HL-60/S4 (cell line): ENCODE data around the gene RHOB.
"Not testable (repeated sequence)": the region's sequence is repeated elsewhere in the genome, so short reads cannot be mapped to it uniquely, and the experiment has no call there.

Experiments used
- in situ Hi-C: fragments of 300-500 bp; cut with MboI; formaldehyde crosslinking; loops from 2 replicates; pipeline ENCODE4 v1.14.3; 2022; ENCODE audit warnings: low sequenced_read_pairs

The RHOB gene

DNA sequence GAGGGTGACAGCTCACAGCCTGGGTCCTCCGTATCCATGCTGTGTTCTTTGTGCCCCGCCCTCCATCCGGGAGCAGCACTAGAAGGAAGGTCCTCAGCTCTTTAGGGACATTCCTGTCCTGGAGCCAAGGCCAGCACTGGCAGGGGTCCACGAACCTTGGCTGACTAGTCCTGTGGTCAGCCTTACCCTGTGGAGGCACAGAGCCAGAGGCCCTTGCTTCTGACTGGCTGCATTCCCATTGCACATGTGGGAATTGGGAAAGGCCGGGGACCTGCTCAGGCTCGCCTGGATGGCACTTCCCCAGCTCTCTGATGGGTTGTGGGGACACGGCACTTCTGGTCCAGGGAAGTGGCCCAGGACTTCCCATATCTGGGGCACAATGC is 24.9 kb upstream of the RHOB start:
- in situ Hi-C loops = no loop called here

DNA sequence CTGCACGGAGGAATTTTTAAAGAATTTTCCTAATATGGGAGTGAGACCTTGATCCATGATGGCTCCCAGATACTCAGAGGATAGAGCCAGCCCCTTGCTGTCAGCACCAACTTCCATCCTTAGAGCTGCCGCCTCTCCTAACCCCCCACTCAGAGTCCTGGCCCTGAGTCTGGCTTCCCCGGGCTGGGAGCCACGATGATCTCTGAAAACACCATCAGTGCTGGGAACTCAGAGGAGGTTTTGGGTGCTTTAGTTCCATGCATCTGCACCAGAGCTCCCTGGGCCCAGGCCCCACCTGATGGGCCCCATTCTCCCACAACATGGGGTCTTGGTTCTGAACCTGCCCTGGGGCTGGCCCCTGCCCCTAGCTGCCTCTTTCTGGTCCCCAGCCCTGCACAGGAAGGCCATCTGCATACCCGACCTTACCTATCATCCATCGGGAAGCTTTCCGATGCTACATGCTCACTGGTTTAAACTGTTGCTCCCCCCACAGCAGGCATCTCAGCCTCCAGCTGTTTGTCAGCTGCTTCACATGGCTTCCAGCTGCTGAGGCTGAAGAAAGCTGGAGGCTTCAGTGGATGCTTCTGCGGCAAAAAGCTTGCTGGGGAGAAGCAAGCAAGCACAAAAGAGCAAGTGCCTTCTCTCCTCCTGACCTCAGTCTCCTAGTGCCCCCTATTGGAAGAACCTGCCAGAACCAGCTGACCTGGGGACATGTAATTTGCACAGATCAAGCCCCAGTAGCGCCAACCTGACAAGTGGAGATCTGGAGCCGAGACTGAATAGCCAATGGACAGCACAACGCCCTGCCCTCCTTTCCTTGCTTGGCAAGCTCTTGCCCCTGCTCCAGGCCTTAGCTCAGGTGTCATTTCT is 24.2 kb upstream of the RHOB start:
- in situ Hi-C loops = no loop called here

DNA sequence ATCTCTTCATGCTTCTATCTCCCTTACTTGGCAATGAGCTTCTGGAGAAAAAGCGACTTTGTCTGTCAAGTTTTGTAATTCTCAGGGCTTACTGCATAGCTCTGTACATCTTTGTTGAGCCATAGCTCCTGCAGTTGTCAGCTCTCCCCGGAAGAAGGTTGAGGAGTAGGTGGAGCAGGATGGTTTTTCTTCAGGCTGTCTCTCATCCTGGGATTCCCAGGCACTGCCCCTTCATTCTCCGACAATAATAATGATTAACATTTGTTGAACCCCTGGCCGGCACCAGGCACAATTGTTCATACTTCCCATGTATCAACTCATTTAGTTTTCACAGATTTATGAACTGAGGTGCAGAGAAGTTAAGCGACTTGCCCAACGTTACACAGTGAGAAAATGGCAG is 23.5 kb upstream of the RHOB start:
- in situ Hi-C loops = no loop called here

DNA sequence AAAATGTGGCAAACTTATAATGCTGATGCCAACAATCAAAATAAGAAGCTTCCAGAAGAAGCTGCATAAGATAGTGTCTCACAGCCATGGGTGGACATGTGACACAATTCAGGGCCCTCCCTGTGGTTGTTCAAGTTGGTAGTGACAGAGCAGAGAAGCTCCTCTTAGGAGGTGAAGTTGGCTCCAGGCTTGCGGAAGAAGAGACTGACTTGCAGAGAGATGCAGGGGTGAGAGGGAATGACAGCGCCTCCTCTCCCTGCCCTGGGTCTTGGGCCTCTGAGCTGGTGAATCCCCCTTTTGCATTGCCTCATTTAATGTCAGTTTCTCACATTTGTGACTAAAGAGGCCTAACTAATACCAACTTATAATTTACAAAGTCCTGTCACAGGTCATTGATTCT is 23.0 kb upstream of the RHOB start:
- in situ Hi-C loops = no loop called here

DNA sequence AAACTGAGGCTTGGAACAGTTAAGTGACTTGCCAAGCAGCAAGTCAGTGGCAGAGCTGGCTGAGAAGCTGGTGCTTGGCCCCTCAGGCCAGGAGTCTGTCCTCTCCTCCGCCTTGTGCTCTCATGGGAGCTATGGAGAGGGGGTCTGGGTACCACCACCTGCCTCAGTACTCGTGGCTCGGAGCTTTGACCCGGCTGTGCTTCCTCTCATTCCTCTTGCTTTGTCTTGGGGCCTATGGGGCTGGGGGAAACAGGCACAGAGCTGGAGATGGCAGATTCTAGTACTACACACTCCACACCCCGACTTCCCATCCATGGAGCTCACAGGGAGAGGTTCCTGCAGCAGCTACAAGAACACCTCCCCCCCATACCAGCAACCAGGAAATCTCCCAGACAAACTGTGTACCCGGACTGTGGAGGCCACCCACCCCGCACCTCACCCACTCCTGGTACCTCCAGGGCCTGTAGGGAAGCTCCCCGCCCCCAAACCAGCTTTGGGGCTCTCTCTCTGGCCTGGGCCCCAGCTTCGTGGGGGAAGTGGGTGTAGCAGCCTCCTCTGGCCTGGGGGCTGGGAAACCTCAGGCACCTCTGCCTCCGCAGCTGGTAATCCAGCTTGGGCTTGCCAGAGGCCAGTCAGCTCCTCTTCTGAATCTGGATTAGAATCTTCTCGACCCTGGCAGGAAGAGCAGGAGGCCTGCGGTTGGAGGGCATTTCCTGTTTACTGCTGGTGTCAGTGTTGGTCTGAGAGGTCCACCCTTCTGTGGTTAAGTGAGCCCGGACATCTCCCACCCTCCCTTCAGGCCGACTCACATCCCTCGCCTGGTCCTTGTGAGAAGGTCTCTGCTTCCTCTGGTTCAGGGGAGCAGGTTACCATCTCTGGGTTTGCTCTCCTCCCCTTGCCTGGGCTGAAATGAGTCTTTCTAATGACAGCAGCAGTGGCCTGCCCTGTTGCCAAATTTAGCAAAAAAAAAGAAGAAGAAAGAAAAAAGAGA is 22.3 kb upstream of the RHOB start:
- in situ Hi-C loops = no loop called here

DNA sequence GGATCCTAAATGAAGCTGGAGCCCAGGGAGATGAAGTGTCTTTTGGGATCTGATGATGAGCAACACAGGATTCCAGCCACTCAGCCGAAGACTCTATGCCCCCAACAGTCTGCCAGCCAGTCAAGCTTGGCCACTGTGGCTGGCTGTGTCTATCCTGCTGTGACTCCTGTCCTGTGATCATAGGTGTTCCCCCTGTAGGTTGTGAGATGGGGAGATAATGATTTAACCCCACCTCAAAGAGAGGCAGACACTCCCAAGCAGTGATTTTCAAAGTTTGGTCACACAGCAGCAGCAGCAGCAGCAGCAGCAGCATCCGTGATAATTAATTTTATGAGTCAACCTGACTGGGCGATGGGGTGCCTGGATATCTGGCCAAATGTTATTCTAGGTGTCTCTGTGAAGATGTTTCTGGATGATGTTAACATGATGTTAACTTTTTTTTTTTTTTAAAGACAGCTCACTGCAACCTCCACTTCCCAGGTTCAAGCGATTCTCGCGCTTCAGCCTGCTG is 21.4 kb upstream of the RHOB start:
- in situ Hi-C loops = no loop called here

DNA sequence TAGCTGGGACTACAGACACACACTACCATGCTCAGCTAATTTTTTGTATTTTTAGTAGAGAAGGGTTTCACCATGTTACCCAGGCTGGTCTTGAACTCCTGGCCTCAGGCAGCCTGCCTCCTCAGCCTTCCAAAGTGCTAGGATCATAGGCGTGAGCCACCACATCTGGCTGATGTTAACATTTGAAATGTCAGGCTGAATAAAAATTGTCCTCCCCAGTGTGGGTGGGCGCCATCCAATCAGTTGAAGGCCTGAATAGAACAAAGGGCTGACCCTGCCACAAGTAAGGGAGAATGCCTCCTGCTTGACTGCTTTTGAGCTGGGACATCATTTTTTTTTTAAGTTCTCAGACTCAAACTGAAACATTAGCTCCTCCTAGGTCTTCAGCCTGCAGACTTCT is 21.0 kb upstream of the RHOB start:
- in situ Hi-C loops = no loop called here

DNA sequence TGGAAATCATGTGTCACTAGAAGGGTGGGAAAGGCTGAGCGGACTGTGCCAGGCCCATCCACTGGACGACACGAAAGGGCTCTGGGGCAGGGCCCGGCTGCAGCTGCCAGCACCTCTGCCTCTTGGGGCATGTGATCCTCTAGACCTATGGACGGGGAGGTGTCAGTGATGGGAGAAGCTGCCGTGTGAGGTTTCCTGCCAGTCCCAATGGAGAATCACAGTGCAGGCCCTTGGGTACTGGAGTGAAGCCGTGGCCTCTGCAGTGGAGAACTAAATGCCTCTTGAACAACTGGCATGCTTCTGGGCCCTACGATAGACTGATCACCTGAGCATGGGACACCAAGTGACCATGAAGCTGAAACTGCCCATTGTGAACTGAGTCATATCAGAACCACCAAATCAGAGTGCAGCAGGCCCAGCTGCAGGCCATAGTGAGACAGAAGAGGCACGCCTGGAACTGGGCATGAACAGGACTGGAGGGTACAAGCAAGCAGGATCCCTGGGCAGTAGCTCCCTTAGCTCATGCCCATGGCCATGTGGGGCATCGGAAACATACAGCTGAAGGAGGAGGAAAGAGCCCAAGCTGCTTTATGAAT is 18.8 kb upstream of the RHOB start:
- in situ Hi-C loops = no loop called here

DNA sequence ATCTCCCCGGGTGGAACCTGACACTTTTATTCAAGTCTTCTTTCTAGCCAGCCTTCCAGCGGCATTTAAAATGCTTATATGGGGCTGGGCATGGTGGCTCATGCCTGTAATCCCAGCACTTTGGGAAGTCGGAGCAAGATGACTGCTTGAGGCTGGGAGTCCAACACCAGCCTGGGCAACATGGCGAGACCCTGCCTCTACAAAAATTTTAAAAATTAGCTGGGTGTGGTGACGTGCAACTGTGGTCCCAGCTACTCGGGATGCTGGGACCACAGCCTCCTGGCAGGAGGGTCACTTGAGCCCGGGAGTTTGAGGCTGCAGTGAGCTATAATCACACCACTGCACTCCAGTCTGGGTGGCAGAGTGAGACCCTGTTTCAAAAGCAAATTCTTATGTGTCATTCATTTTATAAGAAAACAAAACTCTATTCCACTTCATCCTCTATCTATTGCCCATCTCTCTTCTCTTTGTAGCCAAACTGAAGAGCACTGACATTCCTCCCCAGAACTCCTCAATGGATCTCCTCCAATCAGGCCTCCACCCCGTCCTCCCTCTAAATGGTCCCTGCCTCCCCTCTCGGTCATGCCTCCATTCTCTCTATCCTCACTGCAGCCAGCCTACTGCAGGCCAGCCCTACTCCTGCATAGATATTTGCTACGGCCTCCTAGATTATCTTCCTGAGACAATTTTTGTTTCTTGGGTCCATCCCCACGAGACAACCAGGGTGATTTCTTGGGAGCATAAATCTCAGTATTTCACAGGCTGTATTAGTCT is 18.0 kb upstream of the RHOB start:
- in situ Hi-C loops = no loop called here

DNA sequence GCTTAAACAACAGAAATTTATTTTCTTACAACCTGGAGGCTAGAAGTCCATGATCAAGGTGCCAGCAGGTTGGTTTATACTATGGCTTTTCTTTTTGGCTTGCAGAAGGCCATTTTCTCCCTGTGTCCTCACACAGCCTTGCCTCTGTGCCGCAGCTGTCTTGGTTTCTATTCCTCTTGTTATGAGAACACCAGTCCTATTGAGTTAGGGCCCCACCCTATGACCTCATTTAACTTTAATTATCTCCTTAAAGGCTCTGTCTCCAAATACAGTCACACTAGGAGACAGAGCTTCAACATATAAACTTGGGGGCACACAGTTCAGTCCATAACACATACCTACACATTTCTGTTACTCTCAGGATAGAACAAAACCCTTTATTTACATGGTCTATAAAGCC is 17.3 kb upstream of the RHOB start:
- in situ Hi-C loops = no loop called here

DNA sequence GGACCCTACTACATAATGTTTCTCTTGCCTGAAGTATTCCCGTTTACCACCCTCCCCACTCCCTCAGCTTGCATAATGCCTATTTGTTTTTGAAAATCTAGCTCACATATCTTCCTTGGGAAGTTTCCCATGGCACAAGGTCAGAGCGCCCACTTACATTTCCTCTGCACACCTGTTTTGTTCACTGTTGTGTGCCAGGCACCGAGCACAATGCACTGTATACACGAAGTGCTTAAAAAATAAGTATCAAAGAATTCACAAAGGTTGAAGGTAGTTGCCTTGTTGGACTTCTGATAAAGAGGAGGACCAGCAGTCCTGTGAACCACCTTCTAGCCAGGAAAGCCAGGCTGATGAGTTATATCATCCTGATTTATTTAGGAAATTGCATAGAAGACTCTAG is 16.8 kb upstream of the RHOB start:
- in situ Hi-C loops = no loop called here

DNA sequence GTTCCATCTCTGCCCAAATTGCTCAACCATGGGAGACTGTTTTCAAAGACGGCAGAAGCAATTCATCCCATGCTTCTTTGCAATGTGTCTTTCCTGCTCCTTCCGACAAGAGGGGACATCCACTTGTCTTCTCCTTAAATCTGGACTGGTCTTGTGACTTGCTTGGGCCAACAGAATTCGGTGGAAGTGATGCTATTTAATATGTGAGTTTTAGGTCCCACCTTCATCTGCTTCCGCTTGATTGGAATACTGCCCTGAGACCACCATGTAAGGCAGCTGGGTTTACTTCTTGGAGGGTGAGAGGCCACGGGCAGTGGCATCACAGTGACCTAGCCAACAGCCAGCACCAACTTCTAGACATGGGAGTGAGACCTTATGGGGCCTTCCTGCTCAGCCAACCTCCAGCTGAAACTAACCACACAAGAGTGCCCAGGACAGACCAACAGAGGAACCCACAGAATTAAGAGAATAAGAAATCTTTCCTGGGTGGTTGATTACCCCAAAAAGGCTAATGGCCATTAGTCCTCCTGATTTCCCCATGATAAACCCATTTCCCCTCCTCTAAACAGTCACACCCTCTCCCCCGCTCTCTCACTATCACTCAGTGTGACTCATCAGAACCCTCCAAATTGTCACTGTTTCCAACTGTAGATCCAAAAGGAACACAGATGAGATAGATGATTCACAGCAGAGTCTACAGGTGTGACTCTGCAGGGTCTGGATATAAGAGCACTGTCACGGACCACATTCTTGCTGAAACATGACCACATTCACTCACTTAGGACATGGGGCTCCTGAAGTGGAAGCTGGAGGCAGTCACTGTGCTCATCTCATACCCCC is 16.2 kb upstream of the RHOB start:
- in situ Hi-C loops = no loop called here

DNA sequence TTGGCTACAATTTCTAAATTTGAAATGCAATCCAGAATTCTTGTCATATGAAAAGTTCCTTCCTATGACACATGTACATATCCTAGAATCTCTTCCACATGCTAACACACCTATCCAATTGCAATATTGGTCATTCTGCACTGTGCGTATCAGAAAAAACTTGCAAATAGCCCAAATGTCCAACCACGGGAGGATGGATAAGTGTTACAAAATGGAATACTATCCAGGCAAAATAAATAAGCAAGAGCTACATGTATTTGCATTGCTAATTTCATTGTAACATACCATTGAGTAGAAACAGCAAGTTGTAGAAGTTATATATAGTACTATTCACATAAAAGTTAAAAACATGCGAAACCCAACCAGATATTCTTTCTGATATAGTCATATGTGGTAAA is 15.6 kb upstream of the RHOB start:
- in situ Hi-C loops = no loop called here

DNA sequence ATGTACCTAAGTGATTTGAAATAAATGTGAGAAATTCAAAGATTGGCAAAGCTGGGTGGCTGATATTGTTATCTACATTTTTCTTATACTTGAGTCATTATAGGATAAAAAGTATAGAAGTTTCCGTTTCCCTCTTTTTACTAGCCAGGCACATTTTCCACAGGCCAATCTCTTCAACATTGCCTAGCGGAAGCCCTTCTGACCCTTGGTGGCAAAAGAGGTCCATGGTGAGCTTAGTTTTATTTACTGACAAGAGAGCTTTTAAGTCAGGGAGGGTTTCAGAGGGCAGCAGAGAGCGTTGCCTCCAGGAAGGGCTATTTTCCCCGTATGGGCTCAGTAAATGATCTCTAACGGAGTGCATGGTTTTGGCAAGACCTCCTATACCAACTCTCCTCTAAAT is 15.1 kb upstream of the RHOB start:
- in situ Hi-C loops = no loop called here

DNA sequence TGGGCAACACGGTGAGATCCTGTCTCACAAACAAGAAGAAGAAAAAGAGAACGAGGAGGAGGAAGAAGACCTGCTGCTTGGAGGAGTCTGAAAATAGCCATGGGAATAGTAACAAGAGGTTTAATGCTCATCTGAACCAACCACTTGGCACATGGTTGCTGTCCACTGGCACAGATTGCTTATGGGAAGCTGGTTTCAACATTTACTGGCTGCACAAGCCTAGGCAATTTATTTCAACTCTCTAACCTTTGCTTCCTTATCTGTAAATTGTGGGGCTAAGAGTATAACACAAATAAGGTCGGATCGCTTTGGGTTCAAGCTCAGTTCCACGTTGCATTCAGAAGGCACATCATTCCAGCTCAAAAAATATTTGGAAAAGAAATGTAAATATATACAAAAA is 14.2 kb upstream of the RHOB start:
- in situ Hi-C loops = no loop called here

DNA sequence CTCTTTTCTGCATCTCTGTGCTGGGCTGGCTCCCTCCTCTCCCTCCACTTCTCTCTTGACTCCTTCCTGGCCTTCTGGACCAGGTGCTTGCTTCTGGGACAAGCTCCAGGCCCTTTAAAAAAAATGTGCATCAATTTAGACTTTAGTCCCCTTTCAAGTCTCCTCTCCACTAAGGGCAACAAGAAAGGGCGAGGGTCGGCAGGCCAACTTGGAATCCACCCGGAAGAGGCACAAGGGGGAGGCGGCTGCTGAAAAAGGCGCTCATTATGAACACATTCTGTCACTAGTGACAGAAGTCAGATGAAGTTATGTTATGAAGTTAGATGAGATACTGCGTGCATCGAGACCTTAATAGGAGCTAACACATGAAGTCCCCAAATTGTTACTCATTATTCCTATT is 13.6 kb upstream of the RHOB start:
- in situ Hi-C loops = no loop called here

DNA sequence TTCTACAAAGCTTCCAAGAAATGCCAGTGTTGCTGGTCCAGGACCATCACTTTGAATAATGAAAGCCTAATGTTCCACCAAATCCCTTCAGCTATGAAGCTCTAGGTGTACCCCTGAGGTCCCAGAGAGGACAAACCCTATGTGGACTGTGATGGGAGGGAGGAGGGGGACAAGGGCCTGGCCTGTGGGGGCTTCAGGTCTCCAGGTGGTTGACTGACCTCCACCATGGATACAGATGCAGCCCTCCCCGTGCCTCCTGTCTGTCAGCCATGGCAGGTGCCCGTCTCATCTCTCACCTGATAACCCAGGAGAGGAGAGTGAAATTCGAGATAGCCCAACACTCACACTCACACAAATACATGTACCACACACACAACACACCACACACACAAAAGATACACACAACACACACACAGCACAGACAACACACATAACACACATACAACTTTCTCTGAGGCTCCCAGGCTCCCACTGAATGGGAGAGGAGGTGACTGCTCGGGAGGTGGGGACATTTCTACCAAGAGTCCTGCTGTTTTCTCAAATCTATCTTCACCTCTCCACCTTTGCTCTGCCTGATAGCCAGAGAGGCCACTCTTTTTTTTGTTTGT is 12.8 kb upstream of the RHOB start:
- in situ Hi-C loops = no loop called here

DNA sequence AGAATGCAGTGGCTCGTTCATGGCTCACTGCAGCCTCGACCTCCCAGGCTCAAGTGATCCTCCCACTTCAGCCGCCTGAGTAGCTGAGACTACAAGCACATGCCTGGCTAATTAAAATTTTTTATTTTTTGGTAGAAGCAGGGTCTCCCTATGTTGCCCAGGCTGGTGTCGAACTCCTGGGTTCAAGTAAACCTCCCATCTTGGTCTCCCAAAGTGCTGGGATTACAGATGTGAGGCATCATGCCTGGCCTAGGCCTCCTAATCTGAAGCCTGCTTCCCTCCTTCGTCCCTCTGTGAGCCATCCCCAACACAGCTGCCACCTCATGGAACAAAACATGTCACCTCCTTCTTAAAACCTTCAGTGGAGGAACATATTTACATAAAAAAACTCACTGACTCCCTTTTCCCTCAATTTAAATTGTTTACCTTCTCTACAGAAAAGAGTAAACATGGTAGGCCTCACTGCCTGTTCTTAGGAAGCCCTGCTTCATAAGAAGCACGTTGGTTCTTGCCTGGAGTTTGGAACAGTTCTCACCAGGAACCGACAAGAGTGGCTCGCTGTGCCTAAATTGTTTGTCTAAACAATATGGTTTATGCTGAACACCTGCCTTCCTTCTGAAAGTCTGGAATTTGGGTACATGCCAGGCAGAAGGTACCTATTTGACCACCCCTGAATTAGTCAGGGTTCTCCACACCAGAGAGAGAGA is 12.1 kb upstream of the RHOB start:
- in situ Hi-C loops = no loop called here

DNA sequence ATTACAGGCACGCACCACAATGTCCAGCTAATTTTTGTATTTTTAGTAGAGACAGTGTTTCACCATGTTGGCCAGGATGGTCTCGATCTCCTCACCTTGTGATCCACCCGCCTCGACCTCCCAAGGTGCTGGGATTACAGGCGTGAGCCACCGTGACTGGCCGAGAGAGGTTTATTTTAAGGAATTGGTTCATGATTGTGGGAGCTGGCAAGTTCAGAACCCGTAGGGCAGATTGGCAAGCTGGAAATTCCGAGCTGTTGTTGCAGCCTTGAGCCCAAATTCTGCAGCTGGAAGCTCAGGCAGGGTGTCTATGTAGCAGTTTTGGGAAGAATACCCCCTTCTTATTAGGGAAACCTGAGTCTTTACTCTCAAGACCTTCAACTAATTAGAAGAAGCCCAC is 11.4 kb upstream of the RHOB start:
- in situ Hi-C loops = not testable (repeated sequence)
